GM21786 (cell line): ENCODE data around the gene ADGRG1.

ENCODE experiments used
- ATAC-seq: cut with Tn5 transposase; IDR thresholded peaks from one replicate; pipeline ENCODE4 v1.9.1; 2021; ENCODE audit not compliant: unreplicated experiment

ADGRG1 gene

GRCh38 chr16:57647136-57647875 is 18.9 kb downstream of the ADGRG1 start:
- ATAC-seq = no peak

- ATAC-seq = no peak
Measured at GRCh38 chr16:57648125-57648524, 19.7 kb downstream of the ADGRG1 start.

GRCh38 chr16:57648581-57649442 is 20.4 kb downstream of the ADGRG1 start:
- peak; percentile 46 for ATAC-seq

GRCh38 chr16:57649443-57649751 is 21.0 kb downstream of the ADGRG1 start:
- ATAC-seq = no peak

GRCh38 chr16:57649846-57650245 is 21.4 kb downstream of the ADGRG1 start:
- no peak for ATAC-seq

GRCh38 chr16:57651344-57652333 is 23.2 kb downstream of the ADGRG1 start:
- ATAC-seq = no peak

- ATAC-seq = no peak
Measured at GRCh38 chr16:57652695-57653471, 24.5 kb downstream of the ADGRG1 start.

- ATAC-seq = no peak
Measured at GRCh38 chr16:57653936-57654335, 25.5 kb downstream of the ADGRG1 start.

- no peak for ATAC-seq
Measured at GRCh38 chr16:57656342-57656955, 28.0 kb downstream of the ADGRG1 start.

- ATAC-seq = no peak
Measured at GRCh38 chr16:57657228-57657627, 28.8 kb downstream of the ADGRG1 start.

GRCh38 chr16:57658130-57658877 is 29.9 kb downstream of the ADGRG1 start:
- ATAC-seq = no peak

GRCh38 chr16:57658878-57659674 is 30.6 kb downstream of the ADGRG1 start:
- ATAC-seq = no peak

- ATAC-seq = no peak
Measured at GRCh38 chr16:57660715-57661463, 32.5 kb downstream of the ADGRG1 start.

- ATAC-seq = no peak
Measured at GRCh38 chr16:57661510-57661909, 33.1 kb downstream of the ADGRG1 start.

GRCh38 chr16:57661936-57662906 is 33.8 kb downstream of the ADGRG1 start:
- no peak for ATAC-seq

GRCh38 chr16:57663436-57663835 is 35.0 kb downstream of the ADGRG1 start:
- ATAC-seq = no peak
